Measurements from ENCODE around the gene EHBP1L1.

The EHBP1L1 gene

DNA sequence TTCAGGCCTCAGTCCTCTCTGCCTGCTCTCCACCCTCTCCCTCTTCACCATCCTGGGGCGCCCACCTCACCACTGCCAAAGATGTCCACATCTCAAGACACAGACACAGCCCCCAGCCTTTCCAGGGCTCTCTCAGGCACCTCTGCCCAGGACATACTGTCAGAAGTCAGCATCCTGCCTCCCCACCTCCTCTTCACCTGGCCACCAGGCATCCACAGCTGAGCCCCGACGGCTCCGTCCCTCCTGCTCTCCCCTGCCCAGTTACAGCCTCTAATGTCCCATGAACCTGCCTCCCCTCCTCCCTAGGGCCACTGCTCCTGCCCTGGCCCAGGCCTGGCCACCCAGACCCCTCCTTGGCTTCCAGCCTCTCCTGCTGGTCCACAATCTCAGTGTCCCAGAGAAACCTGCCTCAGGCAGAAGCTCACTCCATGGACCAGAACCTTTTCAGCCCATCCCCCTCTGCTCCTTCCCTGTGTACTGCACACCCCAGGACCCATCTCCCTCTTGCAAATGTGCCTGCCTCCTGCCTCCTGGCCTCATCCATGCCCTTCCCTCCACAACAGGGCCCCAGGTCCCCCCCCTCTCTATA lies 20.9 kb upstream of the EHBP1L1 start:
- no peak overlapping the region for H3K27ac ChIP-seq
- no peak for TF ChIP-seq ZFX (IDR thresholded peaks at IDR 0.05; ENCODE audit: borderline replicate concordance)
- TF ChIP-seq, protein P1, sequence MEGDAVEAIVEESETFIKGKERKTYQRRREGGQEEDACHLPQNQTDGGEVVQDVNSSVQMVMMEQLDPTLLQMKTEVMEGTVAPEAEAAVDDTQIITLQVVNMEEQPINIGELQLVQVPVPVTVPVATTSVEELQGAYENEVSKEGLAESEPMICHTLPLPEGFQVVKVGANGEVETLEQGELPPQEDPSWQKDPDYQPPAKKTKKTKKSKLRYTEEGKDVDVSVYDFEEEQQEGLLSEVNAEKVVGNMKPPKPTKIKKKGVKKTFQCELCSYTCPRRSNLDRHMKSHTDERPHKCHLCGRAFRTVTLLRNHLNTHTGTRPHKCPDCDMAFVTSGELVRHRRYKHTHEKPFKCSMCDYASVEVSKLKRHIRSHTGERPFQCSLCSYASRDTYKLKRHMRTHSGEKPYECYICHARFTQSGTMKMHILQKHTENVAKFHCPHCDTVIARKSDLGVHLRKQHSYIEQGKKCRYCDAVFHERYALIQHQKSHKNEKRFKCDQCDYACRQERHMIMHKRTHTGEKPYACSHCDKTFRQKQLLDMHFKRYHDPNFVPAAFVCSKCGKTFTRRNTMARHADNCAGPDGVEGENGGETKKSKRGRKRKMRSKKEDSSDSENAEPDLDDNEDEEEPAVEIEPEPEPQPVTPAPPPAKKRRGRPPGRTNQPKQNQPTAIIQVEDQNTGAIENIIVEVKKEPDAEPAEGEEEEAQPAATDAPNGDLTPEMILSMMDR (IDR thresholded peaks at IDR 0.05): no peak

DNA sequence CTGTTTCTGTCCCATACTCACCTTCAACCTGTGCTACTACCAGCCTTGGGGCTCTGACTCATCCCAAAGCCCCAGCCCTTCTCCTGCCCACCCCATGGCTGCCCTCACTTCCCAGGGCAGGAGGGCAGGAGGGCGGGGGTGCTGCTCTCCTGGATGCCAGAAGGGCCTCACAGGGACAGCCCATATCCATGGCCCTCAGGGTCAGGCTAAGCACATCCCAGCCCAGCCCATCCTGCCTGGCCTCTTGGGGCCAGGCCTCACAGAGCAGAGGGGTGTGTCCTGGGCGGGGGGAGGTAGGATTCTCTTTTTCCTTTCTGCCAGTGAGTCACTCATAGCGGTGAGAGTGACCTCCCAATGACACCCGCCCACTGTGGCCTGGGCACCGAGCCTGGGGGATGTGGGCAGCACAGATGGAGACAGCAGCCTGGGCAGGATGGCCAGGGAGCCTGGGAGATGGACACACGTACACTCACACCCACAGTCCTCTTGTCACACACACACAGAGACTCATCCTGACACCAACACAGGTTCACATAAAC lies 20.1 kb upstream of the EHBP1L1 start:
- no peak for TF ChIP-seq ZFX (IDR thresholded peaks at IDR 0.05; ENCODE audit: borderline replicate concordance)
- TF ChIP-seq, protein P1 (IDR thresholded peaks at IDR 0.05): no peak
- no peak overlapping the region; the same call in 1 of the 2 replicates for H3K27ac ChIP-seq

DNA sequence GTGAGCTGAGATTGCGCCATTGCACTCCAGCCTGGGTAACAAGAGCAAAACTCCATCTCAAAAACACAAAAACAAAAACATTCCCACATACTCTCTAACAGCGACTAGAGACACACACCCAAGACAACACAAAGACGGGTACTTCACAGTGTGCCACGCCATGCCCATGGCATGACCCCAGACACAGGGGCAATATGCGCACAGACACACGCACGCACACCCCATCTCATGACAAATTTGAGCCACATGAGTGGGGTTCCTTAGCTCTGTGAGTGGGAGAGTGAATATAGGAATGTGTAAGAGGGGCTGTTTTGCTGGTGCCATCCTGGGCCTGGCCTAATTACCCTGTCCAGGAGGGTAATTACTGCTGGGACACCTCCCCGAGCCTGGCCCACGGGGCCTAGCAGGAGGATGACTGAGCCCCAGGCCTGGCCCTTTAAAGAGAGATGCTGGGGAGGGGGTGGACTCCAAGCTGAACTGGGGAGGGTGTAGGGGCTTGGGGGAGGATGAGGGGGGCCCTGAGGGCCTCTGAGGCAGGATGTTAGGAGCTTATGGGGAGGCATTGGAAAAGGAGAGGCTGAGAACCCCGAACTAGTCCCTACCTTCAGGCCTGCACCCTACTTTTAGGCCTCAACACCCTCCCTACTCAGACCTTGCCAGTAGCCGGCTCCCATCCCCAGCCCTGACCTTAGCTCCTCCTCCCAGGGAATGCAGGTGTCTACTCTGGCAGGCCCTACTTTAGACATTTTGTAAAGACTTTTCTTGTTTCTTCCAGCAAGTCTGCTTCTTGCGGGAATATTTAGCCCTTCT lies 19.2 kb upstream of the EHBP1L1 start:
- H3K27ac ChIP-seq: 0 out of 2 replicates have a peak overlapping the region, but pooled peaks have one; percentile 76
- no peak for TF ChIP-seq ZFX (IDR thresholded peaks at IDR 0.05; ENCODE audit: borderline replicate concordance)
- TF ChIP-seq, protein P1 (IDR thresholded peaks at IDR 0.05): no peak

DNA sequence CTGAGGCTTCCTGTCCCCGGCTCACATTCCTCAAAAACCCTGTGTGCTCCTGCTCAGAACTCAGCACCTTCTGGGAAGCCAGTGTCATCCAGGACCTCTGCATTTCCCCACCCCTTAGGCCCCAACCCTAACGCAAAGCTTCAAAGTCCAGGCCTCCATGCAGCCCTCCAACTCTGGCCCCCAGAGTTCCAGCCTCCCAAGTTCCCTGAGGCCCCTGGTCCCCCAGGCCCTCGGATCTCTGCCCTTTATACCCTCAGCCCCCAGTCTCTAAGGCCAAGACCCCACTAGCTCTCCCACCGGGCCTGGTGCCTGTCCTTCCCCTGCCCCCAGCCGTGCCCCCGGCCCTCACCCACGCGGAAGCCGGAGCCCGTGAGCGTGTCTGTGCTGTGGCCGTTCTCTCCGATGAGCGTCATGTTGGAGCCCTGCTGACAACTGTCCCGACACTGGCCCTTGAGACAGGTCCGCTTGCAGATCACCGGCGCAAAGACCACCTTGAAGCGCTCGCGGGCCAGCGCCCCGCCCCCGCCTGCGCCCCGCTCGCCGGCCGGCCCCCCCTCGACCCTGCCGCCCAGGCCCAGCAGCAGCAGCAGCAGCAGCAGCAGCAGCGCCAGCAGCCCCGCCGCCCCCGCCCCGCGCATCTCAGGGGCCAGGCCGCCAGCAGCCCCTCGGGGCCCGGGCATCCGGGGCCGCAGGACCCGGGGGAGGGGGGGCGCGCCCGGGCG lies 18.4 kb upstream of the EHBP1L1 start:
- TF ChIP-seq ZFX (IDR thresholded peaks at IDR 0.05; ENCODE audit: borderline replicate concordance): no peak
- TF ChIP-seq, protein P1 (IDR thresholded peaks at IDR 0.05): no peak
- peak overlapping the region; percentile 76 for H3K27ac ChIP-seq

DNA sequence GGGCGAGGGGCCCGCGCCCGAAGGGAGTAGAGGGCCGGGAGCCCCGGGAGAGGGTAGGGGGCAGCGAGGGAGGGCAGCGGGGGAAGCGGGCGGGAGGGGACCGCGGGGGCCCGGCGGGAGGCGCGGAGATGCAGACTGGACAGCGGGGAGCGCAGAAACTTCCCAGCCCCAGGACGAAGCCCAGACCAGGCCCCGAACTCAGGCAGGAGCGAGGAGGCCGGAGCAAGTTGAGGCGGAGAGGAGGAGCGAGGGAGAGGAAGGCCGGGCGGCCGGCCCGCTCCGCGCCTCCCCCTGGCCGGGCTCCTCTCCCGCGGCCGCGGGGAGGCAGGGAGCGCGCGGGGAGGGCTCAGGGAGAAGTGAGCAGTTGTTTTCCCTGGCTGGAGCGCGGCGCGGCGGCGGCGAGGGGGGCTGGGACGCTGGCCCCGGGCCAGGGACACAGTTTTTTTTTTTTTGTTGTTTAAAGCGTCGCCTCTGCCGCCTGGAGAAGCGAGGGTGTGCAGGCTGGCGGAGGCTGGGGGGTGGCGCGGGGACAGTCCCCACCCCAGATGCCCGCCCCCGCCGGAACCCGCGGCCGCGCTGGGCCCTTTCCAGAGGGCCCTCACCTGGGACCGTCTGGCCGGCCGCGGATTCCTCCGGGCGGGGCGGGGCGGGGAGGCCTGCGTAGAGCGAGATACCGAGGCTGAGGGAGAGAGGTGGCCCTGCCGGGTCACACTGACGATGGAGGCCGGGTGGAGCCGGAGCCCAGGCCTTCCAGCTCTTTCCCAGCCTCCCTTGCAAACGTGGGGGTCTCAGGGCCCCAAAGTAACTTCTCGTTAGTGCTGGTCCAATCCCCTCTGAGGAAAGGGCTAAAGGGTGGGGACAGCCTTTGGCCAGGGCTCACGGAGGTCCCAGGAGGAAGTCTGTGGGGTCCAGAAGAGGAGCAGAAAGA lies 17.6 kb upstream of the EHBP1L1 start, which contains the start of gene LTBP3:
Gene LTBP3 (minus strand): TSS at position 358 of the 928 bp plus-strand sequence. CDS start 400 bp downstream, outside the sequence.
- peak within 1 kb of the TSS; percentile 76 for H3K27ac ChIP-seq
- no peak for TF ChIP-seq ZFX (IDR thresholded peaks at IDR 0.05; ENCODE audit: borderline replicate concordance)
- TF ChIP-seq, protein P1 (IDR thresholded peaks at IDR 0.05): no peak; the same call in 1 of the 2 replicates

DNA sequence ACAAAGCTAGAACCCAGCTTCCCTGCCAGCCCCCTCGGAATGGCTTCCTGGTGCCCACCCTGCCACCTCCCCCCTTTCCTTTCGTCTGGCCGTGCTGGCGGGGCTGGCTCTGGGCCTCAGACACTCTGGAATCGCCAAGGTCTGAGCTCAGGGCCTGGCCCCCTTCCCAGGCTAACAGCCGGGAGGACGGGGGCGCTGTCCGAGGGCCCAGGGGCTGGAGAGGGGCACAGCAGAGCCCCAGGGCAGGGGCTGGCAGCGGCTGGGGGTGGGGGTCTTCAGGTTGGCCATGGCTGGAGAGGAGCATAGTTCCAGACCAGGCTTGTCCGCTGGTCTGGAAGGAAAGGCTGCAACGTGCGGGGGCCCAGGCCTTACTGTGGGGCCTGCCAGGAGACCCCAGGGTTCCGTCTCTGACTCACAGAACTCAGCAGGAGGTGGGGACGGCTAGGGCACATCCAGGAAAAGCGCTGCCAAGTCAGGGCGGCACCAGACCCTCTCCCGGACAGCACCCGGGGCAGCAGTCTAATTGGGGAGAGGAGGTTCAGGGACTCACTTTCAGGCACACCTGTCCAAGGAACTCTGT lies 16.8 kb upstream of the EHBP1L1 start:
- H3K27ac ChIP-seq: peak overlapping the region; percentile 76

More for the DNA sequence above, 16.8 kb upstream of the EHBP1L1 start:
- TF ChIP-seq, protein P1 (IDR thresholded peaks at IDR 0.05): no peak
- no peak for TF ChIP-seq ZFX (IDR thresholded peaks at IDR 0.05; ENCODE audit: borderline replicate concordance)
